Neural cell (in vitro differentiated cells): ENCODE data around the gene NUTM1. TPM values are rescaled to one million over a fixed set of nuclear protein-coding genes. Genes with fewer than 3 reads are reported as not detected.

ENCODE experiments used
- H2AFZ ChIP-seq: fragments of 200-600, 300-800 bp; sonication (generic), shearing (Covaris generic); 2 replicates; pipeline ENCODE4 v1.6.0; 2014; ENCODE audit warnings: low read depth, mild to moderate bottlenecking, antibody characterized with exemption, low read length, moderate library complexity
- H3F3A ChIP-seq: fragments of 200-600 bp; shearing (Covaris generic); 2 replicates; pipeline ENCODE4 v1.6.1; 2016; ENCODE audit warnings: mild to moderate bottlenecking, moderate library complexity, mixed read lengths, antibody characterized with exemption, low read length; ENCODE audit not compliant: insufficient read depth, poor library complexity, severe bottlenecking
- H3K27ac ChIP-seq: fragments of 200-600, 300-800 bp; sonication (generic), shearing (Covaris generic); 2 replicates; pipeline ENCODE4 v1.5.1; 2014; ENCODE audit warnings: mild to moderate bottlenecking, low read length, moderate library complexity
- H3K27me3 ChIP-seq: fragments of 300-800, 200-600 bp; sonication (generic), shearing (Covaris generic); 2 replicates; pipeline ENCODE4 v1.6.0; 2014; ENCODE audit warnings: mild to moderate bottlenecking, low read depth, low read length, moderate library complexity; ENCODE audit not compliant: insufficient read depth
- H3K36me3 ChIP-seq: fragments of 300-800, 200-600 bp; sonication (generic), shearing (Covaris generic); 2 replicates; pipeline ENCODE4 v1.5.1; 2014; ENCODE audit warnings: mild to moderate bottlenecking, antibody characterized with exemption, low read length, moderate library complexity; ENCODE audit not compliant: insufficient read depth
- H3K4me2 ChIP-seq: fragments of 300-800, 200-600 bp; sonication (generic), shearing (Covaris generic); 2 replicates; pipeline ENCODE4 v1.6.0; 2014; ENCODE audit warnings: mild to moderate bottlenecking, low read length
- H3K4me3 ChIP-seq: fragments of 300-800, 200-600 bp; sonication (generic), shearing (Covaris generic); 2 replicates; pipeline ENCODE4 v1.5.1; 2014; ENCODE audit warnings: mild to moderate bottlenecking, low read length, moderate library complexity
- H3K79me2 ChIP-seq: fragments of 200-600 bp; shearing (Covaris generic); replicated peaks from 2 replicates; pipeline ENCODE4 v1.6.0; 2014; ENCODE audit warnings: mild to moderate bottlenecking, low read length, moderate library complexity; ENCODE audit not compliant: insufficient read depth
- H3K9ac ChIP-seq: fragments of 300-800, 200-600 bp; sonication (generic), shearing (Covaris generic); 2 replicates; pipeline ENCODE4 v1.6.1; 2016; ENCODE audit warnings: mild to moderate bottlenecking, low read length, mixed read lengths
- H3K9me2 ChIP-seq: fragments of 200-600 bp; shearing (Covaris generic); 2 replicates; pipeline ENCODE4 v1.6.1; 2016; ENCODE audit warnings: mild to moderate bottlenecking, low read length, mixed read lengths; ENCODE audit not compliant: insufficient read depth
- H3K9me3 ChIP-seq: fragments of 200-600, 300-800 bp; sonication (generic), shearing (Covaris generic); 2 replicates; pipeline ENCODE4 v1.6.1; 2016; ENCODE audit warnings: mild to moderate bottlenecking, mixed run types, low read length, moderate library complexity, mixed read lengths
- H4K20me1 ChIP-seq: fragments of 200-600 bp; shearing (Covaris generic); 2 replicates; pipeline ENCODE4 v1.6.1; 2016; ENCODE audit warnings: mild to moderate bottlenecking, mixed run types; ENCODE audit not compliant: insufficient read depth
- EP300 ChIP-seq: fragments of 450-650 bp; conservative IDR thresholded peaks from 2 replicates; pipeline ENCODE4 v1.6.1; 2014; ENCODE audit warnings: antibody characterized with exemption, mild to moderate bottlenecking, moderate library complexity; ENCODE audit not compliant: poor library complexity, severe bottlenecking
- EZH2 ChIP-seq: fragments of 200-600, 300-800 bp; shearing (Covaris generic), sonication (generic); IDR thresholded peaks from 2 replicates; pipeline ENCODE4 v1.6.1; 2014; ENCODE audit warnings: antibody characterized with exemption, low read length, borderline replicate concordance, mild to moderate bottlenecking; ENCODE audit not compliant: insufficient read depth, poor library complexity, severe bottlenecking
- MXI1 ChIP-seq: fragments of 450-650 bp; conservative IDR thresholded peaks from 2 replicates; pipeline ENCODE4 v1.6.1; 2014; ENCODE audit warnings: antibody characterized with exemption, mild to moderate bottlenecking; ENCODE audit not compliant: poor library complexity, severe bottlenecking
- POLR2AphosphoS5 ChIP-seq: IDR thresholded peaks from 2 replicates; pipeline ENCODE4 v1.6.1; 2012
- RAD21 ChIP-seq: fragments of 450-650 bp; conservative IDR thresholded peaks from 2 replicates; pipeline ENCODE4 v1.6.1; 2014; ENCODE audit warnings: antibody characterized with exemption, mild to moderate bottlenecking, moderate library complexity
- SMC3 ChIP-seq: fragments of 450-650 bp; conservative IDR thresholded peaks from 2 replicates; pipeline ENCODE4 v1.6.1; 2014; ENCODE audit warnings: antibody characterized with exemption, mild to moderate bottlenecking, moderate library complexity; ENCODE audit not compliant: poor library complexity
- TAF1 ChIP-seq: IDR thresholded peaks from 2 replicates; pipeline ENCODE4 v1.6.1; 2012; ENCODE audit warnings: low read depth
- polyA plus RNA-seq: library from polyadenylated mRNA; depleted of rRNA; stranded (reverse); fragments of >200 nt; gene quantifications from 2 replicates; pipeline ENCODE4 v1.2.3, GENCODE V29; 2014
- TF ChIP-seq, protein P1 (sequence below): fragments of 450-650 bp; IDR thresholded peaks from 2 replicates; pipeline ENCODE4 v1.5.1; 2014; ENCODE audit warnings: antibody characterized with exemption, mild to moderate bottlenecking, moderate library complexity; ENCODE audit not compliant: poor library complexity, severe bottlenecking
- TF ChIP-seq, protein P2 (sequence below): IDR thresholded peaks from 2 replicates; pipeline ENCODE4 v1.6.1; 2012; ENCODE audit warnings: borderline replicate concordance

NUTM1 gene
- polyA plus RNA-seq, 1 donor from 2014 or later: not detected

DNA sequence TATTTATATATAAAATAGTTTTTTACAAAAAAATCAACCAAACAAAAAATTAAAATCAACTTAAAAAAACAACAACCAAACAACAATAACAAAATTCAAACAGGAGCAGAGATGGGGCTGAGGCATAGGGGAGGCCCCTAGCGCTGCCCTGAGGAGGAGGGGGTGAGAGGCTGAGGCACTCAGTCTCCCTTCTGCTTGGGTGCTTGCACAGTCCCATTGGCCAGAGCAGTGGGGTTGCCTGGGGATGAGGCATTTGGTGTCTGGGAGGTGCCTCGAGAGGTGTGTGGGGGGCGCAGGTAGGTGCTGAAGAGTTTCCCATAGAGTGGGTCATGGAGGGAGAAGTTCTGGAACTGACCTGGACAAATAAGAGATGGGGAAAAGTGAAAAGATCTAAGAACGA is 15.8 kb downstream of the NUTM1 start:
- TF ChIP-seq POLR2AphosphoS5: no peak
- TF ChIP-seq EP300: no peak
- TF ChIP-seq TAF1: no peak
- TF ChIP-seq RAD21: no peak
- no peak for TF ChIP-seq SMC3
- no peak for TF ChIP-seq MXI1
- Histone ChIP-seq H3F3A (no peaks in the 10 kb centered on the region), H3K4me3 (no peak overlapping the region), H4K20me1 (no peaks in the 10 kb centered on the region), H3K79me2 (no peaks in the 10 kb centered on the region), H3K36me3 (peaks cover 3% of the 10 kb centered on the region), H3K9me2 (no peaks in the 10 kb centered on the region), H2AFZ (no peak overlapping the region), H3K27me3 (no peaks in the 10 kb centered on the region), H3K9me3 (no peaks in the 10 kb centered on the region), H3K9ac (no peak overlapping the region), H3K27ac (no peak overlapping the region), H3K4me2 (no peak overlapping the region)

DNA sequence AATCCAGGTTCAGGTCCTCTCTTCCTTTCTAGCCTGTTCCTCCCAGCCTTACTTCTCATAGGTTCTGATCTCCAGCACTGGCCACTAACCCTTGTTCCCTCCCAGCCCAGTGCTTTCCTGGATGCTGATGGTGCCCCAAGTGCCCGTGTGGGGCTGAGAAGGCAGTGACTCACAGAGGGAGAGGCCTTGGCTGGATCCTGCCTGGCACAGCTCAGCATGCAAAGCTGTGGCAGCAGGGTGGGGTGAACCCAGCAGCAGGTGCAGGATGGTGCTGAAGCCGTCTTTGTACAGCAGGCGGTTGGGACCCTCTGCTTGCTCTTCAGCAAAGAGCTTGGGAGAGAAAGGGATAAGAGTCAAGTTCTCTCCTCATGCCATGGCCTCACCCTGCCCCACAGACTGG is 16.3 kb downstream of the NUTM1 start:
- no peak for TF ChIP-seq TAF1
- TF ChIP-seq MXI1: no peak
- TF ChIP-seq, protein P1, sequence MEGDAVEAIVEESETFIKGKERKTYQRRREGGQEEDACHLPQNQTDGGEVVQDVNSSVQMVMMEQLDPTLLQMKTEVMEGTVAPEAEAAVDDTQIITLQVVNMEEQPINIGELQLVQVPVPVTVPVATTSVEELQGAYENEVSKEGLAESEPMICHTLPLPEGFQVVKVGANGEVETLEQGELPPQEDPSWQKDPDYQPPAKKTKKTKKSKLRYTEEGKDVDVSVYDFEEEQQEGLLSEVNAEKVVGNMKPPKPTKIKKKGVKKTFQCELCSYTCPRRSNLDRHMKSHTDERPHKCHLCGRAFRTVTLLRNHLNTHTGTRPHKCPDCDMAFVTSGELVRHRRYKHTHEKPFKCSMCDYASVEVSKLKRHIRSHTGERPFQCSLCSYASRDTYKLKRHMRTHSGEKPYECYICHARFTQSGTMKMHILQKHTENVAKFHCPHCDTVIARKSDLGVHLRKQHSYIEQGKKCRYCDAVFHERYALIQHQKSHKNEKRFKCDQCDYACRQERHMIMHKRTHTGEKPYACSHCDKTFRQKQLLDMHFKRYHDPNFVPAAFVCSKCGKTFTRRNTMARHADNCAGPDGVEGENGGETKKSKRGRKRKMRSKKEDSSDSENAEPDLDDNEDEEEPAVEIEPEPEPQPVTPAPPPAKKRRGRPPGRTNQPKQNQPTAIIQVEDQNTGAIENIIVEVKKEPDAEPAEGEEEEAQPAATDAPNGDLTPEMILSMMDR: no peak
- no peak for TF ChIP-seq SMC3
- TF ChIP-seq, protein P2, sequence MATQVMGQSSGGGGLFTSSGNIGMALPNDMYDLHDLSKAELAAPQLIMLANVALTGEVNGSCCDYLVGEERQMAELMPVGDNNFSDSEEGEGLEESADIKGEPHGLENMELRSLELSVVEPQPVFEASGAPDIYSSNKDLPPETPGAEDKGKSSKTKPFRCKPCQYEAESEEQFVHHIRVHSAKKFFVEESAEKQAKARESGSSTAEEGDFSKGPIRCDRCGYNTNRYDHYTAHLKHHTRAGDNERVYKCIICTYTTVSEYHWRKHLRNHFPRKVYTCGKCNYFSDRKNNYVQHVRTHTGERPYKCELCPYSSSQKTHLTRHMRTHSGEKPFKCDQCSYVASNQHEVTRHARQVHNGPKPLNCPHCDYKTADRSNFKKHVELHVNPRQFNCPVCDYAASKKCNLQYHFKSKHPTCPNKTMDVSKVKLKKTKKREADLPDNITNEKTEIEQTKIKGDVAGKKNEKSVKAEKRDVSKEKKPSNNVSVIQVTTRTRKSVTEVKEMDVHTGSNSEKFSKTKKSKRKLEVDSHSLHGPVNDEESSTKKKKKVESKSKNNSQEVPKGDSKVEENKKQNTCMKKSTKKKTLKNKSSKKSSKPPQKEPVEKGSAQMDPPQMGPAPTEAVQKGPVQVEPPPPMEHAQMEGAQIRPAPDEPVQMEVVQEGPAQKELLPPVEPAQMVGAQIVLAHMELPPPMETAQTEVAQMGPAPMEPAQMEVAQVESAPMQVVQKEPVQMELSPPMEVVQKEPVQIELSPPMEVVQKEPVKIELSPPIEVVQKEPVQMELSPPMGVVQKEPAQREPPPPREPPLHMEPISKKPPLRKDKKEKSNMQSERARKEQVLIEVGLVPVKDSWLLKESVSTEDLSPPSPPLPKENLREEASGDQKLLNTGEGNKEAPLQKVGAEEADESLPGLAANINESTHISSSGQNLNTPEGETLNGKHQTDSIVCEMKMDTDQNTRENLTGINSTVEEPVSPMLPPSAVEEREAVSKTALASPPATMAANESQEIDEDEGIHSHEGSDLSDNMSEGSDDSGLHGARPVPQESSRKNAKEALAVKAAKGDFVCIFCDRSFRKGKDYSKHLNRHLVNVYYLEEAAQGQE: no peak
- TF ChIP-seq RAD21: no peak
- no peak for TF ChIP-seq EP300
- TF ChIP-seq EZH2: no peak
- no peak for TF ChIP-seq POLR2AphosphoS5

DNA sequence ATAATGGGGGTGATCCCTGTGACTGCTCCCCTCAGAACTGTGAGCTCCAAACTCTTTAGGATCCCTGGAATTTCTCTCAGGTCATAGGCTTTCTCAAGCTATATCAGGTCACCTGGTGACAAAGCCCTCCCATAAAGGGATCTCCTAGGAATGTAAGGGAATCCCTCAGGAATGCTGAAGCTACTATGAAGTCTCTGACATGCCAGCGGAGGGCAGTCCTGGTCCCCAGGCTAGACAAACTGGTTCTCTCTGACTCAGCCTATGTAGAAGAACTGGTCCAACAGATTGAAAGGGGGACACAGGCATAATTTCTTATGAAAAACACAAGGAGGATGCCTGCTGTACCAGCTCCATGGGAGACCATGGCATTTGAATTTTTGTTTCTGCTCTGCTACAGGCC is 17.2 kb downstream of the NUTM1 start:
- no peaks in the 10 kb centered on the region for H3K27me3 ChIP-seq
- H3K9ac ChIP-seq: no peak overlapping the region
- H3K36me3 ChIP-seq: peaks cover 3% of the 10 kb centered on the region
- H3K79me2 ChIP-seq: peaks cover 4% of the 10 kb centered on the region
- no peak overlapping the region for H3K4me2 ChIP-seq
- H2AFZ ChIP-seq: no peak overlapping the region
- TF ChIP-seq POLR2AphosphoS5: no peak
- no peak for TF ChIP-seq MXI1
- TF ChIP-seq, protein P1: no peak
- TF ChIP-seq RAD21: no peak
- TF ChIP-seq, protein P2: no peak
- TF ChIP-seq SMC3: no peak
- TF ChIP-seq TAF1: no peak
- TF ChIP-seq EZH2: no peak
- TF ChIP-seq EP300: no peak
- no peaks in the 10 kb centered on the region for H4K20me1 ChIP-seq
- no peaks in the 10 kb centered on the region for H3K9me3 ChIP-seq
- no peaks in the 10 kb centered on the region for H3F3A ChIP-seq
- H3K9me2 ChIP-seq: no peaks in the 10 kb centered on the region
- no peak overlapping the region for H3K27ac ChIP-seq
- H3K4me3 ChIP-seq: no peak overlapping the region

More for the DNA sequence above, 16.3 kb downstream of the NUTM1 start:
- Histone ChIP-seq H3K9ac (no peak overlapping the region), H2AFZ (no peak overlapping the region), H3K4me2 (no peak overlapping the region), H3K9me2 (no peaks in the 10 kb centered on the region), H3F3A (no peaks in the 10 kb centered on the region), H3K79me2 (no peaks in the 10 kb centered on the region), H3K27me3 (no peaks in the 10 kb centered on the region), H4K20me1 (no peaks in the 10 kb centered on the region), H3K4me3 (no peak overlapping the region), H3K9me3 (no peaks in the 10 kb centered on the region), H3K36me3 (peaks cover 3% of the 10 kb centered on the region), H3K27ac (no peak overlapping the region)
